ENCODE measurements around the gene HMG20A. TPM values are rescaled to one million over a fixed set of nuclear protein-coding genes. Genes with fewer than 3 reads are reported as not detected.
"Not testable (repeated sequence)": the region's sequence is repeated elsewhere in the genome, so short reads cannot be mapped to it uniquely, and the experiment has no call there.

HMG20A gene
- total and polyA plus RNA-seq, 5 donors from 2014 or later, result 24.4 to 32.3 (median 25.6) TPM

- H3K9me3 ChIP-seq (ENCODE audit: control insufficient read depth in 2 of 2, low read length in 2 of 2); DNase-seq; ATAC-seq (ENCODE audit: low read depth in 2 of 2); H3K4me3 ChIP-seq (ENCODE audit: low read depth, low read length); H3K36me3 Mint-ChIP-seq; H3K27ac ChIP-seq (ENCODE audit: insufficient read depth, low read length, poor library complexity, severe bottlenecking); H3K9me3 Mint-ChIP-seq; H3K27me3 ChIP-seq (ENCODE audit: control insufficient read depth, insufficient read depth, low read length); H3K4me1 ChIP-seq (ENCODE audit: control insufficient read depth, insufficient read depth, low read length, poor library complexity, severe bottlenecking); H3K27me3 Mint-ChIP-seq; H3K36me3 ChIP-seq (ENCODE audit: control insufficient read depth, insufficient read depth, low read length): not testable (repeated sequence)
- peaks cover 6 to 13% (median 10%) of the 10 kb centered on the region in 4 donors for H3K4me1 Mint-ChIP-seq
- peak overlapping the region in 2 of 4 donors; percentile 39 to 49 for H3K4me3 Mint-ChIP-seq
- H3K27ac Mint-ChIP-seq, result peak overlapping the region in 2 of 3 donors; percentile 25 to 63
Observed at GRCh38 chr15:77410157-77410500, 10.6 kb upstream of the HMG20A start.

DNA sequence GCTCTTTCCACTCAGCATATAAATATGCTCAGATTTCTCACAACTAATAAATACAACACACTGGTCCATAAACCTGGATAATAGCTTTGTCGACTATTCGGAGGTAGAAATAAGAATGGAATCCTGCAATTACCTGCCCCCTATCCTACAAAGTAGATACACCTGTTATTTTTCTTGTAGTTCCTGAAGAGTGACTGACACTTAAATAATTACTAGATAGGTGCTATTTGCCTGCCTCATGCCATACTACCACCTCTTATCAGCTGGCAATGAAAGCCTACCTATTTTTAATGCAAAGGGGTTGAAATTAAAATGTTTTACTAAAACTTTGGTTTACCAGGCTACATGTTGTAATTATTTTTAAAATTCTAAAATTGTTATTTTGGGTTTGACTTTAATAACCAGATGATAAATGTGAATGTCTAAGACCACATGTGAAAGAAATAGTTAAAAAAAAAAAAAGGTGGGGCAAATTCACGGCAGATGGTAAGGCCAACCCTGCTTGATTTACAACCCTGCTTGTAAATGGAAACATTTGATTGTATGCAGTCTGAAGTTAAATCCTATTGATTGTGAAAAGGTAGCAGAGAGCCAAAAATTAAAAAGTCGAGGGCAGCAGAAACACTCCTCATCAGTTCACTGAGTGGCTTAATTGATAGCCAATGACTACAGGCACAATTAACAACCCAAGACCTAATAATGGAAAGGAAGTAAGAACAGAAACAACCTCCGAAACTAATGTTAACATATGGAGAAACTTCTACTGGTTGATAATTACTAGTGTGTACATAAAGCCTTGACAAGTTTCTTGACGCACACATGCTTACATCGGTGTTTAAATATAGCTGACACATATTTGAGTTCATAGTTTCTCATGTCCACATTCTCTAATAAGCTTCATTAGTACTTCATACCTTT lies 9.7 kb upstream of the HMG20A start:
- Histone ChIP-seq H3K27me3 (ENCODE audit: control insufficient read depth, insufficient read depth, low read length) (no peaks in the 10 kb centered on the region), H3K4me1 (ENCODE audit: control insufficient read depth, insufficient read depth, low read length, poor library complexity, severe bottlenecking) (peaks cover 9% of the 10 kb centered on the region), H3K9me3 (ENCODE audit: control insufficient read depth in 2 of 2, low read length in 2 of 2) (no peaks in the 10 kb centered on the region), H3K4me3 (ENCODE audit: low read depth, low read length) (no peak overlapping the region), H3K27ac (ENCODE audit: insufficient read depth, low read length, poor library complexity, severe bottlenecking) (no peak overlapping the region), H3K36me3 (ENCODE audit: control insufficient read depth, insufficient read depth, low read length) (no peaks in the 10 kb centered on the region)
- peaks cover 6 to 13% (median 10%) of the 10 kb centered on the region in 4 donors for H3K4me1 Mint-ChIP-seq
- no peaks in the 10 kb centered on the region for H3K27me3 Mint-ChIP-seq
- DNase-seq, result no peak
- no peak overlapping the region for H3K4me3 Mint-ChIP-seq
- no peak for ATAC-seq (ENCODE audit: low read depth in 2 of 2)
- no peaks in the 10 kb centered on the region for H3K9me3 Mint-ChIP-seq
- H3K27ac Mint-ChIP-seq, result no peak overlapping the region
- H3K36me3 Mint-ChIP-seq, result no peaks in the 10 kb centered on the region

DNA sequence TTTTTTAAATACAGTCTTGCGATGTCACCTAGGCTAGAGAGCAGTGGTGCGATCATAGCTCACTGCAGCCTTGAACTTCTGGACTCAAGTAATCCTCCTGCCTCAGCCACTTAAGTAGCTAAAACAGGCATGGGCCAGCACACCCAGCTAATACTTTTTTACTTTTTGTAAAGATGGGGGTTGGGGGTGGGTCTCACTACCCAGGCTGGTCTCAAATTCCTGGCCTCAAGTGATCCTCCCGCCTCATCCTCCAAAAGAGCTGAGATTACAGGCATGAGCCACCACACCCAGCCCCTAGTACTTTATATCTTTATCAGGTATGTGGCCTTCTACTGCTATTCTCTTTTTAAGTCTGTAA lies 9.1 kb upstream of the HMG20A start:
- no peak for DNase-seq
- Mint-ChIP-seq H3K4me3 (no peak overlapping the region), H3K27me3 (no peaks in the 10 kb centered on the region), H3K27ac (peak overlapping the region in 1 of 3 donors; percentile 27), H3K9me3 (no peaks in the 10 kb centered on the region), H3K36me3 (no peaks in the 10 kb centered on the region), H3K4me1 (peaks cover 6 to 13% (median 10%) of the 10 kb centered on the region in 4 donors)
- Histone ChIP-seq H3K4me3 (ENCODE audit: low read depth, low read length) (no peak overlapping the region), H3K9me3 (ENCODE audit: control insufficient read depth in 2 of 2, low read length in 2 of 2) (no peaks in the 10 kb centered on the region), H3K4me1 (ENCODE audit: control insufficient read depth, insufficient read depth, low read length, poor library complexity, severe bottlenecking) (peaks cover 9% of the 10 kb centered on the region), H3K27me3 (ENCODE audit: control insufficient read depth, insufficient read depth, low read length) (no peaks in the 10 kb centered on the region), H3K27ac (ENCODE audit: insufficient read depth, low read length, poor library complexity, severe bottlenecking) (no peak overlapping the region), H3K36me3 (ENCODE audit: control insufficient read depth, insufficient read depth, low read length) (no peaks in the 10 kb centered on the region)
- no peak for ATAC-seq (ENCODE audit: low read depth in 2 of 2)

- H3K27me3 Mint-ChIP-seq, result peaks cover 6% of the 10 kb centered on the region
- H3K4me1 Mint-ChIP-seq, result peaks cover 6 to 16% (median 10%) of the 10 kb centered on the region in 4 donors
Observed at GRCh38 chr15:77412972-77413698, 7.6 kb upstream of the HMG20A start.

GRCh38 chr15:77413699-77414349 lies 6.9 kb upstream of the HMG20A start:
- peaks cover 10% of the 10 kb centered on the region for H3K4me1 ChIP-seq (ENCODE audit: control insufficient read depth, insufficient read depth, low read length, poor library complexity, severe bottlenecking)
- H3K4me3 Mint-ChIP-seq, result no peak overlapping the region
- no peak overlapping the region for H3K27ac ChIP-seq (ENCODE audit: insufficient read depth, low read length, poor library complexity, severe bottlenecking)
- no peak overlapping the region for H3K4me3 ChIP-seq (ENCODE audit: low read depth, low read length)
- H3K9me3 Mint-ChIP-seq, result no peaks in the 10 kb centered on the region
- H3K4me1 Mint-ChIP-seq, result peaks cover 6 to 23% (median 16%) of the 10 kb centered on the region in 4 donors
- H3K9me3 ChIP-seq (ENCODE audit: control insufficient read depth in 2 of 2, low read length in 2 of 2), result no peaks in the 10 kb centered on the region
- H3K36me3 ChIP-seq (ENCODE audit: control insufficient read depth, insufficient read depth, low read length), result no peaks in the 10 kb centered on the region
- DNase-seq (no peak), ATAC-seq (ENCODE audit: low read depth in 2 of 2) (no peak)
- H3K27ac Mint-ChIP-seq, result peak overlapping the region in 1 of 3 donors; percentile 45
- H3K36me3 Mint-ChIP-seq, result no peaks in the 10 kb centered on the region
- peaks cover 13% of the 10 kb centered on the region for H3K27me3 Mint-ChIP-seq
- no peaks in the 10 kb centered on the region for H3K27me3 ChIP-seq (ENCODE audit: control insufficient read depth, insufficient read depth, low read length)

More at GRCh38 chr15:77412972-77413698, 7.6 kb upstream of the HMG20A start:
- Histone ChIP-seq H3K9me3 (ENCODE audit: control insufficient read depth in 2 of 2, low read length in 2 of 2) (no peaks in the 10 kb centered on the region), H3K4me3 (ENCODE audit: low read depth, low read length) (no peak overlapping the region), H3K27me3 (ENCODE audit: control insufficient read depth, insufficient read depth, low read length) (no peaks in the 10 kb centered on the region), H3K27ac (ENCODE audit: insufficient read depth, low read length, poor library complexity, severe bottlenecking) (no peak overlapping the region), H3K36me3 (ENCODE audit: control insufficient read depth, insufficient read depth, low read length) (no peaks in the 10 kb centered on the region), H3K4me1 (ENCODE audit: control insufficient read depth, insufficient read depth, low read length, poor library complexity, severe bottlenecking) (peaks cover 9% of the 10 kb centered on the region)
- no peaks in the 10 kb centered on the region for H3K36me3 Mint-ChIP-seq
- H3K9me3 Mint-ChIP-seq, result no peaks in the 10 kb centered on the region
- H3K4me3 Mint-ChIP-seq, result no peak overlapping the region
- ATAC-seq (ENCODE audit: low read depth in 2 of 2) (no peak), DNase-seq (no peak)
- peak overlapping the region in 1 of 3 donors; percentile 45 for H3K27ac Mint-ChIP-seq

DNA sequence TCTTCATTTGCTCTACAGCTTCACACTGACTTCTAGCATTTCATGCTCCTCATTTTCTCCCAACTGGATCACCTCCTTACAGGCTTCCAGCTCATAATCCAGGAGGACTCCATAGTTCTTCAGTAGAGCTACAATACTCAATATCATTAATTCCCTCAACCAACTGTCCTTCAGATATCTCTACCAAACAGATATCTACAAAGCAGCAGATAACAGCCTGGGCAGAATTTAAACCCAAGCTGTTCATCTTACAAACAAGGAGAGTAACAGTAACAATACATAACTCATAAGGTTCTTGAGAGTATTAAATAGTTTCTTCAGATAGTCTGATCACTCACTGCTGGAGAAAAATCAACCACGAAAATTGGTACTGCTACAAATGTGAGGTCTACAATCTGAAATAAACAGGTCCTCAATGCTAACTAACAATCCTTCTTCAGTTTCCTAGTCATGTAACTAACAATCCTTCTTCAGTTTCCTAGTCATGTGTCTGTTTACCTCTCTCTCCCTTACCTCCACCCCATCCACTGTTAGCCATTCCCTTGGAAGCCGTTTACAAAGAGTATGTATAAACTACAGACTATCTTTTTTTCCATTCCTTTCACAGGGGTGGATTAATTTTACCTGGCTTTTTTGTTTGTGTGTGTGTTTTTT lies 5.8 kb upstream of the HMG20A start:
- peaks cover 1 to 18% (median 13%) of the 10 kb centered on the region in 4 donors for H3K4me1 Mint-ChIP-seq
- DNase-seq (no peak), ATAC-seq (ENCODE audit: low read depth in 2 of 2) (no peak)
- peaks cover 16% of the 10 kb centered on the region for H3K27me3 Mint-ChIP-seq
- H3K27ac Mint-ChIP-seq, result no peak overlapping the region
- H3K36me3 Mint-ChIP-seq, result no peaks in the 10 kb centered on the region
- Histone ChIP-seq H3K4me1 (ENCODE audit: control insufficient read depth, insufficient read depth, low read length, poor library complexity, severe bottlenecking) (peaks cover 7% of the 10 kb centered on the region), H3K36me3 (ENCODE audit: control insufficient read depth, insufficient read depth, low read length) (no peaks in the 10 kb centered on the region), H3K27ac (ENCODE audit: insufficient read depth, low read length, poor library complexity, severe bottlenecking) (no peak overlapping the region), H3K9me3 (ENCODE audit: control insufficient read depth in 2 of 2, low read length in 2 of 2) (no peaks in the 10 kb centered on the region), H3K27me3 (ENCODE audit: control insufficient read depth, insufficient read depth, low read length) (no peaks in the 10 kb centered on the region), H3K4me3 (ENCODE audit: low read depth, low read length) (no peak overlapping the region)
- H3K4me3 Mint-ChIP-seq, result peak overlapping the region in 1 of 4 donors; percentile 50
- H3K9me3 Mint-ChIP-seq, result peaks cover 0 to 1% (median 0%) of the 10 kb centered on the region in 7 donors

DNA sequence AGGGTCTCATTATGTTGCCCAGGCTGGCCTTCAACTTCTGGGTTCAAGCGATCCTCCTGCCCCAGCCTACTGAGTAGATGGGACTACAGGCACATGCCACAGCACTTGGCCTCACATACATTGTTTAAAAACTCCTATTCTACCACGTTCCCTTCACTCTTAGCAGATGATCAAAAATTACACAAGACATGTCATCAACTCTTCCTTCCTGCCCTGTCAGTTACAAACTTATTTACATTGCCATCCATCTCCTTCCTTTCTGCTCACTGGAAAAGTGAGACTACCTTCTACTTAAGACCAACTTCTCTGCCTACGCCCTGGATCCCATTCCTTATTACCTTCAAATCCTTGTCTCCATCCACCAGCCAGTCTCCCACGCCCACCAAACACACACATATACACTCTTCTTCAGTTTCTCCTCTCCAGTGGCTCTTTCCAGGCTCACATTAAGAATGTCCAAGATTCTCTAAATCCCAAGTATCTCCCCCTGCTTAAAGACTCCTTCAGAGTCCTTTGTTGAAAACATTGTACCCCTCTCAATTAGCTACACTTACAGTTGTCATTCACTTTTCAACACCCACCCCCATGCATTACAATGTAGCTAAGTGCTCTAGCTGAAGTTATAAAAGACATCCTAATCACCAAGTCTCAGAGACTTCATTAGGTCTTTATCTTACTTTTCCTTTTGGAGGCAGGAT lies 5.1 kb upstream of the HMG20A start:
- no peak overlapping the region for H3K4me3 Mint-ChIP-seq
- no peak for ATAC-seq (ENCODE audit: low read depth in 2 of 2)

More for the DNA sequence above, 5.1 kb upstream of the HMG20A start:
- Mint-ChIP-seq H3K9me3 (peaks cover 0 to 1% (median 0%) of the 10 kb centered on the region in 7 donors), H3K36me3 (no peaks in the 10 kb centered on the region), H3K27ac (no peak overlapping the region), H3K27me3 (peaks cover 22% of the 10 kb centered on the region), H3K4me1 (peaks cover 2 to 15% (median 13%) of the 10 kb centered on the region in 4 donors)
- DNase-seq, result no peak
- Histone ChIP-seq H3K9me3 (ENCODE audit: control insufficient read depth in 2 of 2, low read length in 2 of 2) (no peaks in the 10 kb centered on the region), H3K4me1 (ENCODE audit: control insufficient read depth, insufficient read depth, low read length, poor library complexity, severe bottlenecking) (peaks cover 6% of the 10 kb centered on the region), H3K36me3 (ENCODE audit: control insufficient read depth, insufficient read depth, low read length) (no peaks in the 10 kb centered on the region), H3K27ac (ENCODE audit: insufficient read depth, low read length, poor library complexity, severe bottlenecking) (no peak overlapping the region), H3K4me3 (ENCODE audit: low read depth, low read length) (no peak overlapping the region), H3K27me3 (ENCODE audit: control insufficient read depth, insufficient read depth, low read length) (no peaks in the 10 kb centered on the region)
